Neural cell (in vitro differentiated cells): Measurements from ENCODE around the gene COPS9.

ENCODE experiments used
- EP300 ChIP-seq: fragments of 450-650 bp; conservative IDR thresholded peaks from 2 replicates; pipeline ENCODE4 v1.6.1; 2014; ENCODE audit warnings: antibody characterized with exemption, mild to moderate bottlenecking, moderate library complexity; ENCODE audit not compliant: poor library complexity, severe bottlenecking
- EZH2 ChIP-seq: fragments of 200-600, 300-800 bp; shearing (Covaris generic), sonication (generic); IDR thresholded peaks from 2 replicates; pipeline ENCODE4 v1.6.1; 2014; ENCODE audit warnings: antibody characterized with exemption, low read length, borderline replicate concordance, mild to moderate bottlenecking; ENCODE audit not compliant: insufficient read depth, poor library complexity, severe bottlenecking
- POLR2AphosphoS5 ChIP-seq: IDR thresholded peaks from 2 replicates; pipeline ENCODE4 v1.6.1; 2012
- RAD21 ChIP-seq: fragments of 450-650 bp; conservative IDR thresholded peaks from 2 replicates; pipeline ENCODE4 v1.6.1; 2014; ENCODE audit warnings: antibody characterized with exemption, mild to moderate bottlenecking, moderate library complexity
- SMC3 ChIP-seq: fragments of 450-650 bp; conservative IDR thresholded peaks from 2 replicates; pipeline ENCODE4 v1.6.1; 2014; ENCODE audit warnings: antibody characterized with exemption, mild to moderate bottlenecking, moderate library complexity; ENCODE audit not compliant: poor library complexity
- TAF1 ChIP-seq: IDR thresholded peaks from 2 replicates; pipeline ENCODE4 v1.6.1; 2012; ENCODE audit warnings: low read depth
- TF ChIP-seq, protein P1 (sequence below): fragments of 450-650 bp; IDR thresholded peaks from 2 replicates; pipeline ENCODE4 v1.5.1; 2014; ENCODE audit warnings: antibody characterized with exemption, mild to moderate bottlenecking, moderate library complexity; ENCODE audit not compliant: poor library complexity, severe bottlenecking
- TF ChIP-seq, protein P2 (sequence below): IDR thresholded peaks from 2 replicates; pipeline ENCODE4 v1.6.1; 2012; ENCODE audit warnings: borderline replicate concordance

DNA sequence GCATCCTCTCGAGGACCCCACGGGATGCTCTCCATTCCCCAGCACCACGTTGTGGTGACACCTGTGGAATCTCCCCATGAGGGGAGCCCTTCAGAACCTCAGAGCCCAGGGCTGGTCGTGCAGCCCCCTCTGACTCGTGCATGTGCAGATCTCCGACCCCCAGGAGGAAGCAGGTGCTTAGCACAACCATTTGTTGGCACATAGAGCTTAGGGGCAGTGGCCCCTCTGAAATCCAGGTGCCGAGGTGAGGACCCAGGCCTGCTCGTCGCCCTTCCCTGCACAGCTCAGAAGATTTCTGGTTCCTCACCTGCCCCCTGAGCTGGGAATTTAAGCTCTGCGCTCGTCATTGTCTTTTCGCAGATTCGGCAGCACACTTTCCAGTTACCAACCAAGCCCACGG lies 5.6 kb upstream of the COPS9 start:
- TF ChIP-seq EZH2 (no peak), EP300 (no peak), POLR2AphosphoS5 (no peak), RAD21 (no peak), TAF1 (no peak), SMC3 (no peak)
- TF ChIP-seq, protein P1, sequence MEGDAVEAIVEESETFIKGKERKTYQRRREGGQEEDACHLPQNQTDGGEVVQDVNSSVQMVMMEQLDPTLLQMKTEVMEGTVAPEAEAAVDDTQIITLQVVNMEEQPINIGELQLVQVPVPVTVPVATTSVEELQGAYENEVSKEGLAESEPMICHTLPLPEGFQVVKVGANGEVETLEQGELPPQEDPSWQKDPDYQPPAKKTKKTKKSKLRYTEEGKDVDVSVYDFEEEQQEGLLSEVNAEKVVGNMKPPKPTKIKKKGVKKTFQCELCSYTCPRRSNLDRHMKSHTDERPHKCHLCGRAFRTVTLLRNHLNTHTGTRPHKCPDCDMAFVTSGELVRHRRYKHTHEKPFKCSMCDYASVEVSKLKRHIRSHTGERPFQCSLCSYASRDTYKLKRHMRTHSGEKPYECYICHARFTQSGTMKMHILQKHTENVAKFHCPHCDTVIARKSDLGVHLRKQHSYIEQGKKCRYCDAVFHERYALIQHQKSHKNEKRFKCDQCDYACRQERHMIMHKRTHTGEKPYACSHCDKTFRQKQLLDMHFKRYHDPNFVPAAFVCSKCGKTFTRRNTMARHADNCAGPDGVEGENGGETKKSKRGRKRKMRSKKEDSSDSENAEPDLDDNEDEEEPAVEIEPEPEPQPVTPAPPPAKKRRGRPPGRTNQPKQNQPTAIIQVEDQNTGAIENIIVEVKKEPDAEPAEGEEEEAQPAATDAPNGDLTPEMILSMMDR = no peak
- TF ChIP-seq, protein P2, sequence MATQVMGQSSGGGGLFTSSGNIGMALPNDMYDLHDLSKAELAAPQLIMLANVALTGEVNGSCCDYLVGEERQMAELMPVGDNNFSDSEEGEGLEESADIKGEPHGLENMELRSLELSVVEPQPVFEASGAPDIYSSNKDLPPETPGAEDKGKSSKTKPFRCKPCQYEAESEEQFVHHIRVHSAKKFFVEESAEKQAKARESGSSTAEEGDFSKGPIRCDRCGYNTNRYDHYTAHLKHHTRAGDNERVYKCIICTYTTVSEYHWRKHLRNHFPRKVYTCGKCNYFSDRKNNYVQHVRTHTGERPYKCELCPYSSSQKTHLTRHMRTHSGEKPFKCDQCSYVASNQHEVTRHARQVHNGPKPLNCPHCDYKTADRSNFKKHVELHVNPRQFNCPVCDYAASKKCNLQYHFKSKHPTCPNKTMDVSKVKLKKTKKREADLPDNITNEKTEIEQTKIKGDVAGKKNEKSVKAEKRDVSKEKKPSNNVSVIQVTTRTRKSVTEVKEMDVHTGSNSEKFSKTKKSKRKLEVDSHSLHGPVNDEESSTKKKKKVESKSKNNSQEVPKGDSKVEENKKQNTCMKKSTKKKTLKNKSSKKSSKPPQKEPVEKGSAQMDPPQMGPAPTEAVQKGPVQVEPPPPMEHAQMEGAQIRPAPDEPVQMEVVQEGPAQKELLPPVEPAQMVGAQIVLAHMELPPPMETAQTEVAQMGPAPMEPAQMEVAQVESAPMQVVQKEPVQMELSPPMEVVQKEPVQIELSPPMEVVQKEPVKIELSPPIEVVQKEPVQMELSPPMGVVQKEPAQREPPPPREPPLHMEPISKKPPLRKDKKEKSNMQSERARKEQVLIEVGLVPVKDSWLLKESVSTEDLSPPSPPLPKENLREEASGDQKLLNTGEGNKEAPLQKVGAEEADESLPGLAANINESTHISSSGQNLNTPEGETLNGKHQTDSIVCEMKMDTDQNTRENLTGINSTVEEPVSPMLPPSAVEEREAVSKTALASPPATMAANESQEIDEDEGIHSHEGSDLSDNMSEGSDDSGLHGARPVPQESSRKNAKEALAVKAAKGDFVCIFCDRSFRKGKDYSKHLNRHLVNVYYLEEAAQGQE = no peak
